ENCODE data around the gene EPHB3. TPM values are rescaled to one million over a fixed set of nuclear protein-coding genes. Genes with fewer than 3 reads are reported as not detected.

The EPHB3 gene
- total RNA-seq, 1 experiment from 2014 or later, result 4.1 TPM

Other genes starting within 250 kb of the EPHB3 start
- 250 and 257 TPM in 2 replicates for gene EIF4G1, start 247.2 kb upstream of the EPHB3 start, total RNA-seq (2014; rRNA removed; shearing (Covaris generic))
- gene FAM131A, start 224.2 kb upstream of the EPHB3 start, total RNA-seq (2014; rRNA removed; shearing (Covaris generic)), result 13.9 and 14.4 TPM in 2 replicates
- gene CLCN2, start 200.2 kb upstream of the EPHB3 start, total RNA-seq (2014; rRNA removed; shearing (Covaris generic)), result 8.8 and 11.6 TPM in 2 replicates
- gene POLR2H, start 200.1 kb upstream of the EPHB3 start, total RNA-seq (2014; rRNA removed; shearing (Covaris generic)), result 101 and 103 TPM in 2 replicates
- gene THPO, start 183.6 kb upstream of the EPHB3 start, total RNA-seq (2014; rRNA removed; shearing (Covaris generic)), result not detected in 2 replicates
- gene CHRD, start 181.7 kb upstream of the EPHB3 start, total RNA-seq (2014; rRNA removed; shearing (Covaris generic)), result 0.26 TPM in 1 of 2 replicates, not detected in the other
- 41.7 and 54.8 TPM in 2 replicates for gene MAGEF1, start 150.3 kb downstream of the EPHB3 start, total RNA-seq (2014; rRNA removed; shearing (Covaris generic))